Stimulated activated naive CD8-positive, alpha-beta T cell treated with anti-CD3 and anti-CD28 coated beads, Interleukin-15, Interleukin-2, amounts not matched to agents 100 ng/mL and 50 ng/mL, for 24 hours (primary cell): ENCODE data around the gene TBL1X.

ENCODE experiments used
- H3K27ac Mint-ChIP-seq: one replicate; pipeline ENCODE4 v1.8.0; 2021; ENCODE audit warnings: mild to moderate bottlenecking, mixed read lengths
- H3K27me3 Mint-ChIP-seq: one replicate; pipeline ENCODE4 v1.8.0; 2021; ENCODE audit warnings: mixed read lengths
- H3K36me3 Mint-ChIP-seq: one replicate; pipeline ENCODE4 v1.8.0; 2021; ENCODE audit warnings: low read depth, mixed read lengths
- H3K4me1 Mint-ChIP-seq: one replicate; pipeline ENCODE4 v1.8.0; 2021; ENCODE audit warnings: low read depth, mixed read lengths
- H3K4me3 Mint-ChIP-seq: one replicate; pipeline ENCODE4 v1.8.0; 2021; ENCODE audit warnings: mild to moderate bottlenecking, mixed read lengths
- H3K9me3 Mint-ChIP-seq: one replicate; pipeline ENCODE4 v1.8.0; 2021; ENCODE audit warnings: mixed read lengths

TBL1X gene

GRCh38 chrX:9501362-9501761, 36.5 kb downstream of the TBL1X start:
- Mint-ChIP-seq H3K9me3 (no peaks in the 10 kb centered on the region), H3K4me3 (no peak overlapping the region), H3K36me3 (peaks cover 47% of the 10 kb centered on the region), H3K27ac (no peak overlapping the region), H3K4me1 (peaks cover 4% of the 10 kb centered on the region), H3K27me3 (no peaks in the 10 kb centered on the region)

DNA sequence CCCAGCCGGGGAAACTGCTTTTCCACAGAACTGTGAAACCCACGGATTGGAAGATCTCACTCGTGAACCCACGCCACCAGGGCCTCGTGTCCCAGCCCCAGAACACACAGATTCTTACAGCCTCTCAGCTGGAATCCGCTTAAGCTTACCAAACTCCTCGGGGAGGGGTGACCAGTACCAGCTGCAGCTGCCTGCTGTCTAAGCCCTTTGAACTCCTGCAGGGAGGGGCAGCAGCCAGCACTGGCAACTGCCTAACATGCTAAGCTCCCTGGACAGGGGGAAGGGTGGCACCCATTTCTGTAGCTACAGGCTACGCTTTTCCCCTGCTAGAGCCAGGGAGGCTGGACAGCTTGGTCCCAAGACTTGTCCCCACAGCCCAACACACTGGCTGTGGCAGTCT, 38.4 kb downstream of the TBL1X start:
- no peak overlapping the region for H3K4me3 Mint-ChIP-seq
- peaks cover 55% of the 10 kb centered on the region for H3K36me3 Mint-ChIP-seq
- H3K27ac Mint-ChIP-seq: no peak overlapping the region
- no peaks in the 10 kb centered on the region for H3K27me3 Mint-ChIP-seq
- no peaks in the 10 kb centered on the region for H3K9me3 Mint-ChIP-seq
- peaks cover 4% of the 10 kb centered on the region for H3K4me1 Mint-ChIP-seq

DNA sequence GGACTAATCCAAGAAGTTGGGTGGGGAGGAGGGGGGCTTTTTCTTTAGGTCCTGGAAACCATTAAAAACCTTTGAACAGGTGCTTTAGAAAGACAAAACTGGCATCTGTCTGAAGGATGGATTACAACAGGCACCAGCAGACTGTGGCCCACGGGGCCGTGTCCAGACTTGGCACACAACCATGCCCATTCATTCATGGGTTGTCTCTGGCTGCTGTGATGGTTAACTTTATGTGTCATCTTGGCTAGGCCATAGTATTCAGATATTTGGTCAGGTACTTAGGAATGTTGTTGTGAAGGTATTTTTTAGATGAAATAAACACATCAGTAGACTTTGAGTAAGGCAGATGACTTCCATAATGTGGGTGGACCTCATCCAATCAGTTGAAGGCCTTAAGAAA, 45.5 kb downstream of the TBL1X start:
- Mint-ChIP-seq H3K27me3 (no peaks in the 10 kb centered on the region), H3K4me3 (no peak overlapping the region), H3K4me1 (peaks cover 21% of the 10 kb centered on the region), H3K36me3 (peaks cover 61% of the 10 kb centered on the region), H3K9me3 (no peaks in the 10 kb centered on the region), H3K27ac (no peak overlapping the region)

- H3K9me3 Mint-ChIP-seq: no peaks in the 10 kb centered on the region
- H3K27ac Mint-ChIP-seq: no peak overlapping the region
- H3K36me3 Mint-ChIP-seq: peaks cover 57% of the 10 kb centered on the region
- peaks cover 27% of the 10 kb centered on the region for H3K4me1 Mint-ChIP-seq
- no peak overlapping the region for H3K4me3 Mint-ChIP-seq
- H3K27me3 Mint-ChIP-seq: no peaks in the 10 kb centered on the region
These were observed 46.1 kb downstream of the TBL1X start for GRCh38 chrX:9510980-9511379.

- Mint-ChIP-seq H3K4me3 (no peak overlapping the region), H3K27ac (peak overlapping the region; percentile 31), H3K27me3 (no peaks in the 10 kb centered on the region), H3K36me3 (peaks cover 48% of the 10 kb centered on the region), H3K9me3 (no peaks in the 10 kb centered on the region), H3K4me1 (peaks cover 47% of the 10 kb centered on the region)
These were observed 50.6 kb downstream of the TBL1X start for GRCh38 chrX:9515489-9515888.

DNA sequence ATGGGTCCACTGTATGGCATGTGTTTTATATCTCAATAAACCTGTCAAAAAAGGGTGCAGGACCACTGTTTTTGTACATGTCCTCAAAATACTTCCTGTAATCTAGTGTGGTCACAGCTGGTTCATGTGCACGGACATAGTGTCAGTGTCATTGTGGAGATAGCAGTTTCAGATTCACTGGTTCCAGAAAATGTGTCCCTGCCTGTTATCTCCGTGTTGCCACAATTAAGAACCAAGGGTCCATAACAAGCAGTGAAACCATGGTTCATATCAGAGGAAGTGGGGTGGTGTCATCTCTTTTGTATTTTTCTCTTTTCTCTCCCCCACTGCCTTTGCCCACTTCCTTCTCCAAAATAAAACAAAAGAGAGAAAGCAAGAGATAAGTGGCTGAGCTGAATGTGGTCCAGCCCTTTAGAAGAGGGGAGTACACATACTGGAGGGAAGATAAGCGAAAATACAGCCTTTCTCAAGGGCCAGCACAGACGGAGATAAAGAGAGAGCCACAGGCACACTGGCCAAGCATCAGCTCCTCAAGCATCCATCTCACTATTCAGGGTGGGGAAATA, 51.2 kb downstream of the TBL1X start:
- Mint-ChIP-seq H3K4me1 (peaks cover 48% of the 10 kb centered on the region), H3K4me3 (no peak overlapping the region), H3K36me3 (peaks cover 48% of the 10 kb centered on the region), H3K9me3 (no peaks in the 10 kb centered on the region), H3K27me3 (no peaks in the 10 kb centered on the region), H3K27ac (peak overlapping the region; percentile 33)

DNA sequence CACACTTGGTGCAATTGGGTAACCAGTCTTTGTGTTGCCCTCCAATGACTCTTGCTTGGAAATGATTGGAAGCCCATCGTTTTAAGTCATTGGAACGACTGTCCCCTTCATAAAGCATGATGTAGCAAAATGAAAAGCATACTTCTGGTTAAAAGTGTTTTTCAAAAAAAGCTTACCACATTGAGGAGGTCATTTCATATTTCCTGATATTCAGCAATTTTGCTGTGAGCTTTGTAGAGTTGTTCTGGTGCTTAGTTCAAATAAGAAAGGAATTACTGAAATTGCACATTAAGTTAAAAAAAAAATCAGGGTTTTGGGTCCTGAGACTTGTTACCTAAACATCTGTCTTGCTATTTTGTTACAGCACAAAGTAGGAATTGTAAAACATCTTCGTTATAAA, 51.8 kb downstream of the TBL1X start:
- H3K36me3 Mint-ChIP-seq: peaks cover 42% of the 10 kb centered on the region
- H3K4me1 Mint-ChIP-seq: peaks cover 48% of the 10 kb centered on the region
- H3K27me3 Mint-ChIP-seq: no peaks in the 10 kb centered on the region
- H3K4me3 Mint-ChIP-seq: no peak overlapping the region
- H3K9me3 Mint-ChIP-seq: no peaks in the 10 kb centered on the region
- H3K27ac Mint-ChIP-seq: no peak overlapping the region

DNA sequence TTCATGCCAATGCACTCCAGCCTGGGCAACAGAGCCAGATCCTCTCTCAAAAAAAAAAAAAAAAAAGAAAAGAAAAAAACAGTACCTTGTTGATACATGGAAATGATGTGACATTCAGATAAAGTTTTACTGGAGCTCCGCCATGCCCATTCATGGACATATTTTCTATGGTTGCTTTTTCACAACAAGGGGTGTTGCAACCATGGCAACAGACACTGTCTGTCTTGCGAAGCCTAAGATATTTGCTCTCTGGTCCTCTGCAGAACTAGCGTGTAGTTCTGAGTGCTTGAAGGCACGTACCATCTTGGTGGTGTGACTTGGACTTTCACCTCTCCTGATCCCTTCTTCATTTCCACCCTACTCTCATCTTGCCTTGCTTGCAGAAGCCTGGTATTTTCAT, 53.2 kb downstream of the TBL1X start:
- H3K27ac Mint-ChIP-seq: no peak overlapping the region
- no peaks in the 10 kb centered on the region for H3K9me3 Mint-ChIP-seq
- no peak overlapping the region for H3K4me3 Mint-ChIP-seq
- H3K4me1 Mint-ChIP-seq: peaks cover 57% of the 10 kb centered on the region
- peaks cover 33% of the 10 kb centered on the region for H3K36me3 Mint-ChIP-seq
- no peaks in the 10 kb centered on the region for H3K27me3 Mint-ChIP-seq

DNA sequence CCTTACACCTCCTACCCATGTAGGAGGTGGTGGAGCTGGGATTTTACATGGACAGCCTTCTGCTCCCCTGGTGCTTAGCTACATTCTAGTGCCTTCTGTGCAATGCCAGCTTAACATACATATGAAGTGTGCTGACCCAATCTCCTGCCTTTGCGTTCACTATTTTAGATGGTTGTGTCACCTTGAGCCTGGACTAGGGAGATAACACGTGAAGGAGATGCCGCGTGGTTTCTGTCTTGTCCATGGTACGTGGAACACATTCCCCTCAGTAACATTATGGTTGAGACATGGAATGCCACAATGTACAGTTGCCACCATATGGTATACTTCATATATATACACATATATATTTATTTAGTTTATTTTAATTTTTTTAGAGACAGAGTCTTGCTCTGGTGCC, 54.0 kb downstream of the TBL1X start:
- Mint-ChIP-seq H3K36me3 (peaks cover 26% of the 10 kb centered on the region), H3K9me3 (no peaks in the 10 kb centered on the region), H3K4me3 (no peak overlapping the region), H3K4me1 (peaks cover 53% of the 10 kb centered on the region), H3K27me3 (no peaks in the 10 kb centered on the region), H3K27ac (no peak overlapping the region)

- Mint-ChIP-seq H3K4me1 (peaks cover 52% of the 10 kb centered on the region), H3K9me3 (no peaks in the 10 kb centered on the region), H3K4me3 (no peak overlapping the region), H3K36me3 (peaks cover 21% of the 10 kb centered on the region), H3K27me3 (no peaks in the 10 kb centered on the region), H3K27ac (no peak overlapping the region)
These were observed 54.8 kb downstream of the TBL1X start for GRCh38 chrX:9519546-9520216.

DNA sequence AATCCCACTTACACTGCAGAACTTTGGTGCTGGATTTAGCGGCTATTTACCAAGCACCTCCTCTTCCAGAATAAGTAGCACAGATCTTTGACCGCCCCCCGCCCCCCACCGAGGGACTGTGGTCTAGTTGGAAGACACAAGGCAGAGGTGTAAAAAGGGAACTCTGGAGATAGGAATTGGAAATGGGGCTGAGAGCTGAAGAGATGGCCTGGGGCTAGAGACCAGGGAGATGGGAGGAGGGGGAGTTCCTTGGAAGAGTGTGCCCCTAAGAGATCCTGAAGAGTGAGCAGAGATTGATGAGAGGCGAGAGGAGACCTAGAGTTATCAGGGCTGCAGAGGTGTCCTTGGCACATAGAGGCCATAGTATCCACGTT, 55.3 kb downstream of the TBL1X start:
- no peaks in the 10 kb centered on the region for H3K9me3 Mint-ChIP-seq
- H3K27ac Mint-ChIP-seq: no peak overlapping the region
- no peaks in the 10 kb centered on the region for H3K27me3 Mint-ChIP-seq
- H3K4me3 Mint-ChIP-seq: no peak overlapping the region
- H3K4me1 Mint-ChIP-seq: peaks cover 52% of the 10 kb centered on the region
- H3K36me3 Mint-ChIP-seq: peaks cover 16% of the 10 kb centered on the region

DNA sequence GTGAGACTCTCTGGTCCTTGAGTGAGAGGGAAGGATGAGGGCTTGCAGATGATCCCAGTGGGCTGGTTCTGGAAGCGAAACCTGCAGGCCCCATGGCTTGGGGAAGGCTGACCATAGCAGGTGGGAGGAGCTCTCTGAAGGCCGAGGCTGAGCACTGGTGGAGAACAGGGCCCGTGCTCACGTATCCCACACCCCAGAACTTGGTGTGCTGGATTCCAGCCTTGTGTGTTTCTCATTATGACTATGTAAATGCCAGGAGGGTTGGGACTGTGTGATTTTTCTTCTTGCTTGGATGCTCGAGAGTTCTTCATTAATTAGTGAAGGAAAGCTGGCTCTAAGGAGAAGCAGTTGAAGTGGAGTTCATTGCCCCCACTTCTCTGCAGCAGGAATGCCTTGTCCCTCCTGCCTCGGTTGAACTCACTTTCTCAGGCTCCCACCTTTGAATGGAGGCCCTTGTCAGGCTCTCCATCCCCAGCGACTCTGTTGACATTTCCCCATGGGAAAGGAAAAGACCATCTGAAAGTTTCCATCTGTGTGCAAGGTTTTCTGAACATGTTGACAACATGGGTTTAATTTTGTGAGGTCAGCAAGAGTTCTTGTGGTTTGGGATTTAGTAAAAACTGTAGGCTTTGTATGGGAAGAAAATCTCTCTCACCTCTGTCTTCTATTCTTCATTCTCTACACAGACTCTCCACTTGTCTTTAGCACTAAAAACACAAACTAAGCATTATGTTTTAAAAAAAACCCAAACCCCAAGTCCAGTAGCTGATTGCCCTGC, 57.7 kb downstream of the TBL1X start:
- peaks cover 47% of the 10 kb centered on the region for H3K4me1 Mint-ChIP-seq
- H3K36me3 Mint-ChIP-seq: peaks cover 4% of the 10 kb centered on the region

DNA sequence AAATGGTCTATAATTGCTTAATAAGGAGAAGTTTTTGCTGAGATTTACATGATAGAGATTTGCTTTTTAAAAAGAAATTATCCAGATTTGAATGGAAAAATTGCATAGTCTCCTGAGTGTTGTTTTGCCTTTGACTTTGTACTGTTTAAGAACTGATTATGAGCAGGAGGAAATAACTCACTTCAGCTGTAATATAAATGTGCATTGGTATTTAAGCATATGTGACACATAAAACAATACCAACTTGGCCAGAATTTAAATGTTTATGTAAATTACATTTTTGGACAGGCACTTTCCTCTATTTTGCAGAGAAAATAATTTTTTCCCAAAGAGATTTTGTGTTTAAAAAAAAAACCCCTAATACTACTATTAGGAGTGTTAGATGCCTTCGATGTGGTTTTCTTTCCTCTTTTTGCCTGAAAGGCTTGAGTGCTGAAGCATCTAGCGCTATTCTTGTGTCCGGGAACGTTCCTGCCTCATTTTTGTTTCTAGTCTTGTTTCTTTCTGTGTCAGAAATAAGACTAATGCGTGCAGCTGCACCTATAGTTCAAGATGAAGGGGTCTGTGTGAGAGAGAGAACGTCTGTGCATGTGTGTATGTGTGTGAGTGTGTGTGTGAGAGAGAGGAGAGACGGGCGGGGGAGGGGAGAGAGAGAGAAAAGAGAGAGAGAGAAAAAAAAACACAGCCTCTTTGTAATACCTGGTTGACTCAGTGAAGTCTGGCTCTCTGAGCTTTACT, 60.8 kb downstream of the TBL1X start:
- Mint-ChIP-seq H3K27ac (peak overlapping the region; percentile 43), H3K27me3 (no peaks in the 10 kb centered on the region), H3K9me3 (no peaks in the 10 kb centered on the region), H3K36me3 (peaks cover 4% of the 10 kb centered on the region), H3K4me3 (no peak overlapping the region), H3K4me1 (peaks cover 53% of the 10 kb centered on the region)

More for the DNA sequence above, 57.7 kb downstream of the TBL1X start:
- Mint-ChIP-seq H3K9me3 (no peaks in the 10 kb centered on the region), H3K4me3 (no peak overlapping the region), H3K27me3 (no peaks in the 10 kb centered on the region), H3K27ac (peak overlapping the region; percentile 21)

DNA sequence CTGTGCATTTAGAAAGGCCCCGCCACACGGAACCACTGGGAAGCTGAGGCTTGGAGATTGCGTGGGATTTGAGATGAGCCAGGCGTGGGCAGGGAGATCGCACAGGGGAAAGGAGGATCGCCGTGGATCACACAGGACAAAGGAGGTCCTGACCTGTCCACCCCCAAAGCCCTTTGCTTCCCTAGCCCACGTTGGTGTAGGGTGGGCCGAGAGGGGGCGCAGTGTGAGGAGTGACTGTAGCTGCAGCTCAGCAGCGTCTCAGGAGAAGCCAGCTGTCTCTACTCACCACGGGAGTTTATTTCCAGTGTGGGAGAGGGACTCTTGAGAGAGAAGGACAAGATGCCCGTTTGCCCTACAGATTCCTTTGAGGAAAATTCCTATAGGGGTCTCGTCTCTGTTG, 62.1 kb downstream of the TBL1X start:
- Mint-ChIP-seq H3K4me1 (peaks cover 56% of the 10 kb centered on the region), H3K27ac (no peak overlapping the region), H3K27me3 (no peaks in the 10 kb centered on the region), H3K4me3 (no peak overlapping the region), H3K36me3 (peaks cover 4% of the 10 kb centered on the region), H3K9me3 (no peaks in the 10 kb centered on the region)

GRCh38 chrX:9528498-9528897, 63.6 kb downstream of the TBL1X start:
- Mint-ChIP-seq H3K9me3 (no peaks in the 10 kb centered on the region), H3K4me3 (no peak overlapping the region), H3K36me3 (no peaks in the 10 kb centered on the region), H3K4me1 (peaks cover 55% of the 10 kb centered on the region), H3K27me3 (no peaks in the 10 kb centered on the region), H3K27ac (no peak overlapping the region)
